HepG2 (cell line): ENCODE data around the gene PYGO2. TPM values are rescaled to one million over a fixed set of nuclear protein-coding genes. Genes with fewer than 3 reads are reported as not detected.

ENCODE experiments used
- BRD4 ChIP-seq: sonication (generic); formaldehyde crosslinking; IDR thresholded peaks from 2 replicates; pipeline ENCODE4 v1.4.0; 2020; ENCODE audit warnings: missing genetic modification reagents
- EEA1 ChIP-seq: sonication (generic); formaldehyde crosslinking; IDR thresholded peaks from 2 replicates; pipeline ENCODE4 v1.5.1; 2020; ENCODE audit warnings: mild to moderate bottlenecking, missing genetic modification reagents, borderline replicate concordance
- GABPA ChIP-seq, 2 experiments: IDR thresholded peaks; 2 replicates each; pipeline ENCODE4 v1.6.1; 2011 to 2016; ENCODE audit warnings: low read depth in 2 of 2, low read length in 1 of 2, missing biosample characterization in 1 of 2, missing genetic modification characterization in 1 of 2
- HNF1A ChIP-seq, 2 experiments: sonication (generic) in 1 of 2; formaldehyde crosslinking in 1 of 2; IDR thresholded peaks; 2 replicates each; pipeline versions ENCODE4 v1.4.0 to v1.6.1; 2016 to 2020; ENCODE audit warnings: borderline replicate concordance in 1 of 2, low read depth in 1 of 2, mild to moderate bottlenecking in 1 of 2, missing genetic modification reagents in 1 of 2
- KAT7 ChIP-seq: IDR thresholded peaks from 2 replicates; pipeline ENCODE4 v1.6.1; 2018; ENCODE audit warnings: borderline replicate concordance, missing compliant biosample characterization
- KLF15 ChIP-seq: sonication (generic); formaldehyde crosslinking; IDR thresholded peaks from 2 replicates; pipeline ENCODE4 v1.8.1; 2023; ENCODE audit warnings: borderline replicate concordance, mild to moderate bottlenecking, inconsistent platforms, missing genetic modification reagents, mixed read lengths
- NCOR1 ChIP-seq: fragments of 200-600 bp; sonication (generic); IDR thresholded peaks from 2 replicates; pipeline ENCODE4 v1.7.0; 2017; ENCODE audit warnings: antibody characterized with exemption, low read length, borderline replicate concordance
- NFRKB ChIP-seq: fragments of 450-650 bp; IDR thresholded peaks from 2 replicates; pipeline ENCODE4 v1.6.1; 2017
- RBM22 ChIP-seq: fragments of 200-400 bp; formaldehyde crosslinking; optimal IDR thresholded peaks from 2 replicates; pipeline ENCODE3; 2017; ENCODE audit warnings: mild to moderate bottlenecking, low read length, moderate library complexity
- SALL1 ChIP-seq: sonication (generic); formaldehyde crosslinking; IDR thresholded peaks from 2 replicates; pipeline ENCODE4 v1.8.0; 2022; ENCODE audit warnings: mild to moderate bottlenecking, missing genetic modification reagents
- ZBTB10 ChIP-seq: sonication (generic); formaldehyde crosslinking; IDR thresholded peaks from 2 replicates; pipeline ENCODE4 v1.4.0; 2020; ENCODE audit warnings: missing genetic modification reagents, borderline replicate concordance
- ZBTB7A ChIP-seq: sonication (generic); formaldehyde crosslinking; IDR thresholded peaks from 2 replicates; pipeline ENCODE4 v1.8.0; 2022; ENCODE audit warnings: mild to moderate bottlenecking, missing genetic modification reagents
- ZFY ChIP-seq: sonication (generic); formaldehyde crosslinking; IDR thresholded peaks from 2 replicates; pipeline ENCODE4 v1.4.0; 2020; ENCODE audit warnings: missing genetic modification reagents
- ZNF180 ChIP-seq: sonication (generic); formaldehyde crosslinking; IDR thresholded peaks from 2 replicates; pipeline ENCODE4 v1.4.0; 2020; ENCODE audit warnings: low read depth, missing genetic modification reagents, borderline replicate concordance
- ZNF546 ChIP-seq: sonication (generic); formaldehyde crosslinking; conservative IDR thresholded peaks from 2 replicates; pipeline ENCODE4 v1.8.1; 2023; ENCODE audit warnings: mild to moderate bottlenecking, missing genetic modification reagents
- ZNF720 ChIP-seq: sonication (generic); formaldehyde crosslinking; IDR thresholded peaks from 2 replicates; pipeline ENCODE4 v1.4.0; 2020; ENCODE audit warnings: missing genetic modification reagents
- ZNF772 ChIP-seq: sonication (generic); formaldehyde crosslinking; IDR thresholded peaks from 2 replicates; pipeline ENCODE4 v1.5.0; 2020; ENCODE audit warnings: mild to moderate bottlenecking, missing genetic modification reagents
- polyA plus RNA-seq, 8 experiments: library from polyadenylated mRNA; depleted of rRNA in 3 of 8; stranded (reverse) in 7 of 8; unstranded in 1 of 8; fragments of >200 nt; fragmentation: Illumina TruSeq in 4 of 8; extraction: Trizol in 4 of 8; gene quantifications; 2 replicates each; pipeline versions ENCODE4 v1.2.1 to v1.2.3, GENCODE V29; 2011 to 2016; ENCODE audit warnings: low read depth in 4 of 8, missing spikeins in 1 of 8, mixed read lengths in 1 of 8; ENCODE audit not compliant: insufficient read depth in 1 of 8
- total RNA-seq, 5 experiments: library from RNA; depleted of rRNA; stranded (reverse); fragments of >200 nt; fragmentation: Illumina TruSeq; extraction: Trizol; gene quantifications; 2 replicates each; pipeline ENCODE4 v1.2.3, GENCODE V29; 2016; ENCODE audit warnings: low read depth in 1 of 5

PYGO2 gene
- total and polyA plus RNA-seq, 2 of the 13 experiments (the other 11 are each of a cell fraction or from before 2014, with no cell fraction given) = 20.3 to 21.8 TPM

GRCh38 chr1:155002464-155003226 is 41.1 kb upstream of the PYGO2 start, which contains the start of gene ZBTB7B (continued):
- TF ChIP-seq HNF1A (IDR thresholded peaks at IDR 0.05; ENCODE audit: low read depth) = no peak
- 0 out of 2 replicates have a peak, but pooled peaks have one; percentile 6 for TF ChIP-seq HNF1A (CRISPR knock-in tag; IDR thresholded peaks at IDR 0.05; ENCODE audit: borderline replicate concordance)
- no peak for TF ChIP-seq EEA1 (CRISPR knock-in tag)
- no peak for TF ChIP-seq KLF15 (CRISPR knock-in tag)
- TF ChIP-seq RBM22 = no peak
- TF ChIP-seq GABPA (IDR thresholded peaks at IDR 0.05; ENCODE audit: low read depth, low read length) = no peak
- TF ChIP-seq GABPA (CRISPR knock-in tag; IDR thresholded peaks at IDR 0.05; ENCODE audit: low read depth) = no peak
- TF ChIP-seq ZBTB10 (CRISPR knock-in tag) = peak; percentile 78; the same call in 1 of the 2 replicates
- no peak for TF ChIP-seq ZNF720 (CRISPR knock-in tag)
- peak; percentile 64 for TF ChIP-seq ZFY (CRISPR knock-in tag)
- no peak for TF ChIP-seq NFRKB
- TF ChIP-seq NCOR1 = no peak
- 0 out of 2 replicates have a peak, but pooled peaks have one; percentile 21 for TF ChIP-seq ZBTB7A (CRISPR knock-in tag)
- TF ChIP-seq ZNF546 = no peak
- peak; percentile 30; the same call in 1 of the 2 replicates for TF ChIP-seq BRD4 (CRISPR knock-in tag)
- peak; percentile 23; the same call in 1 of the 2 replicates for TF ChIP-seq SALL1 (CRISPR knock-in tag)
- TF ChIP-seq ZNF772 = no peak
- 0 out of 2 replicates have a peak, but pooled peaks have one; percentile 27 for TF ChIP-seq KAT7 (CRISPR knock-in tag)
- no peak for TF ChIP-seq ZNF180 (CRISPR knock-in tag)
